PC-9 (cell line): Measurements from ENCODE around the gene EP400. TPM values are rescaled to one million over a fixed set of nuclear protein-coding genes. Genes with fewer than 3 reads are reported as not detected.

Source experiments
- BruUV-seq: library from RNA; stranded (reverse); fragments of 400-500 nt; replicated peaks from 2 replicates; lab custom pipeline; 2021; lab: Mats Ljungman, UMichigan
- CTCF ChIA-PET: fragments of 300-600 bp; sonication (Branson Sonifier 250); formaldehyde crosslinking; loops from one replicate; lab custom pipeline; 2022; ENCODE audit warnings: antibody characterized with exemption; lab: Charles Lee
- POLR2A ChIA-PET: fragments of 300-600 bp; sonication (Branson Sonifier 250); formaldehyde crosslinking; loops from one replicate; lab custom pipeline; 2022; ENCODE audit warnings: antibody characterized with exemption; ENCODE audit not compliant: unreplicated experiment; lab: Charles Lee
- DNase-seq, 2 experiments: peaks; one replicate each; pipeline versions ENCODE4 v3.0.0 to v3.0.0-alpha.2; 2015 to 2022; ENCODE audit warnings: mixed read lengths in 1 of 2
- H2AFZ ChIP-seq: fragments of 200-600 bp; sonication (generic); 2 replicates; pipeline ENCODE4 v1.8.1; 2017; ENCODE audit warnings: antibody characterized with exemption
- H3F3A ChIP-seq: fragments of 200-600 bp; sonication (generic); 2 replicates; pipeline ENCODE4 v1.8.1; 2017; ENCODE audit warnings: antibody characterized with exemption, mild to moderate bottlenecking, low read depth; ENCODE audit not compliant: insufficient read depth
- H3K27ac ChIP-seq: fragments of 200-600 bp; sonication (generic); 2 replicates; pipeline ENCODE4 v1.6.1; 2016; ENCODE audit warnings: mixed run types
- H3K27me3 ChIP-seq: fragments of 200-600 bp; sonication (generic); 2 replicates; pipeline ENCODE4 v1.6.1; 2016; ENCODE audit warnings: low read depth, mixed run types; ENCODE audit not compliant: insufficient read depth
- H3K36me3 ChIP-seq: fragments of 200-600 bp; sonication (generic); 2 replicates; pipeline ENCODE4 v1.6.1; 2016; ENCODE audit warnings: low read depth, mixed run types
- H3K4me1 ChIP-seq: fragments of 200-600 bp; sonication (generic); replicated peaks from 2 replicates; pipeline ENCODE4 v1.6.1; 2016; ENCODE audit warnings: mixed run types; ENCODE audit not compliant: insufficient read depth
- H3K4me2 ChIP-seq: fragments of 200-600 bp; sonication (generic); 2 replicates; pipeline ENCODE4 v1.6.1; 2017; ENCODE audit warnings: mixed run types
- H3K4me3 ChIP-seq: fragments of 200-600 bp; sonication (generic); 2 replicates; pipeline ENCODE4 v1.6.1; 2016; ENCODE audit warnings: mixed run types
- H3K79me2 ChIP-seq: fragments of 200-600 bp; sonication (generic); 2 replicates; pipeline ENCODE4 v1.6.1; 2017; ENCODE audit warnings: low read depth, mixed run types
- H3K9me2 ChIP-seq: fragments of 200-600 bp; sonication (generic); 2 replicates; pipeline ENCODE4 v1.8.1; 2017; ENCODE audit warnings: mild to moderate bottlenecking; ENCODE audit not compliant: insufficient read depth
- H3K9me3 ChIP-seq: fragments of 200-600 bp; sonication (generic); 2 replicates; pipeline ENCODE4 v1.8.1; 2016; ENCODE audit warnings: low read depth; ENCODE audit not compliant: insufficient read depth
- H4K20me1 ChIP-seq: fragments of 200-600 bp; sonication (generic); 2 replicates; pipeline ENCODE4 v1.8.1; 2017; ENCODE audit not compliant: insufficient read depth
- EZH2 ChIP-seq: fragments of 200-600 bp; sonication (generic); IDR thresholded peaks from 2 replicates; pipeline ENCODE4 v1.8.0; 2017; ENCODE audit warnings: antibody characterized with exemption, low read depth
- intact Hi-C: fragments of 100-400 bp; cut with micrococcal nuclease; formaldehyde crosslinking; loops from one replicate; pipeline ENCODE4 v1.10.0; 2022; ENCODE audit not compliant: unreplicated experiment
- total RNA-seq: library from RNA; stranded (reverse); gene quantifications from 2 replicates; pipeline ENCODE4 v1.2.3, GENCODE V29; 2021
- TF ChIP-seq, protein P1 (sequence below): fragments of 200-600 bp; sonication (generic); conservative IDR thresholded peaks from 2 replicates; pipeline ENCODE4 v1.6.1; 2017; ENCODE audit warnings: mixed run types, antibody characterized with exemption, mild to moderate bottlenecking, moderate library complexity

The EP400 gene
- total RNA-seq, 1 experiment from 2014 or later, result 50.3 TPM

DNA sequence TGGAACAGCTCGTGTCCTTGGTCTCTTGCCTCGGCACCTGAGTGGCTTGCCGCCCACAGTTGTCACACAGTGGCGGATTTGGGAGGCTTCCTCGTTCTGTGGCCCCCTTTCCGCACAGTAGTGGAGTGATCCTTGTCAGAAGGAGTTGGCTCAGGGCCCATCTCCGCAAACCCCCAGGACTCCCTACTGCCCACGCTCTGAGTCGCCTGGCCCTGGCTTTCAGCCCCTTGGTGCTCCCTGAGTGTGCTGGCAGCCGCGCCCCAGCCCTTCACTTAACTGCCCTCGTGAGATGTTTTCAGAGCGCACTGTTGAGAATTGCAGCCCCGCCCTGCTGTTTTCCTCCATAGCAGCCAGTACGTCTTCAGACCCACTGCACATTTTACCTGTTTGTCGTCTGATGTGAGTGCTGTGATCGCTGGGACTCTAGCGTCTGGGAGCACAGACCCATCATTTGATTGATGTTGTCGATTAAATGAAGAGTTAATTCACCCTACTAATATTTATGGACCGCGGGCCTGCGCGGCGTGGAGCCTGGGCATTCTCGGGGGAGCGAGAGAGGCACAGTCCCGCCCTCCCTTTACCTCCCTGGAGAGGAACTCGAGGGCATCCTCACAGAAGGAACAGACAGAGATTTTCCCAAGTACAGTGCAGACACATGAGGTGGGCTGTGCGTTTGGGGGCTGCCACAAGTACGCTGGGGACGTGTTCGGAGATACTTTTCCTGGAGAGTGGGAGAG lies 102.6 kb downstream of the EP400 start:
- H3K9me2 ChIP-seq, result no peaks in the 10 kb centered on the region
- H2AFZ ChIP-seq, result no peak overlapping the region
- H3K36me3 ChIP-seq, result peaks cover 13% of the 10 kb centered on the region; the same call in 1 of the 2 replicates
- H3K4me3 ChIP-seq, result no peak overlapping the region
- H3K27me3 ChIP-seq, result no peaks in the 10 kb centered on the region
- no TSS peak for BruUV-seq
- no peak overlapping the region for H3K27ac ChIP-seq
- H3F3A ChIP-seq, result no peaks in the 10 kb centered on the region
- H3K4me1 ChIP-seq, result no peaks in the 10 kb centered on the region
- TF ChIP-seq, protein P1, sequence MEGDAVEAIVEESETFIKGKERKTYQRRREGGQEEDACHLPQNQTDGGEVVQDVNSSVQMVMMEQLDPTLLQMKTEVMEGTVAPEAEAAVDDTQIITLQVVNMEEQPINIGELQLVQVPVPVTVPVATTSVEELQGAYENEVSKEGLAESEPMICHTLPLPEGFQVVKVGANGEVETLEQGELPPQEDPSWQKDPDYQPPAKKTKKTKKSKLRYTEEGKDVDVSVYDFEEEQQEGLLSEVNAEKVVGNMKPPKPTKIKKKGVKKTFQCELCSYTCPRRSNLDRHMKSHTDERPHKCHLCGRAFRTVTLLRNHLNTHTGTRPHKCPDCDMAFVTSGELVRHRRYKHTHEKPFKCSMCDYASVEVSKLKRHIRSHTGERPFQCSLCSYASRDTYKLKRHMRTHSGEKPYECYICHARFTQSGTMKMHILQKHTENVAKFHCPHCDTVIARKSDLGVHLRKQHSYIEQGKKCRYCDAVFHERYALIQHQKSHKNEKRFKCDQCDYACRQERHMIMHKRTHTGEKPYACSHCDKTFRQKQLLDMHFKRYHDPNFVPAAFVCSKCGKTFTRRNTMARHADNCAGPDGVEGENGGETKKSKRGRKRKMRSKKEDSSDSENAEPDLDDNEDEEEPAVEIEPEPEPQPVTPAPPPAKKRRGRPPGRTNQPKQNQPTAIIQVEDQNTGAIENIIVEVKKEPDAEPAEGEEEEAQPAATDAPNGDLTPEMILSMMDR, result no peak
- TF ChIP-seq EZH2, result no peak
- peaks cover 12% of the 10 kb centered on the region; the same call in 1 of the 2 replicates for H4K20me1 ChIP-seq
- CTCF ChIA-PET, result no interaction called here
- H3K9me3 ChIP-seq, result no peaks in the 10 kb centered on the region
- no peaks in the 10 kb centered on the region for H3K79me2 ChIP-seq
- DNase-seq, result no peak
- intact Hi-C loops, result no loop called here
- POLR2A ChIA-PET, result no interaction called here
- no peak overlapping the region for H3K4me2 ChIP-seq

DNA sequence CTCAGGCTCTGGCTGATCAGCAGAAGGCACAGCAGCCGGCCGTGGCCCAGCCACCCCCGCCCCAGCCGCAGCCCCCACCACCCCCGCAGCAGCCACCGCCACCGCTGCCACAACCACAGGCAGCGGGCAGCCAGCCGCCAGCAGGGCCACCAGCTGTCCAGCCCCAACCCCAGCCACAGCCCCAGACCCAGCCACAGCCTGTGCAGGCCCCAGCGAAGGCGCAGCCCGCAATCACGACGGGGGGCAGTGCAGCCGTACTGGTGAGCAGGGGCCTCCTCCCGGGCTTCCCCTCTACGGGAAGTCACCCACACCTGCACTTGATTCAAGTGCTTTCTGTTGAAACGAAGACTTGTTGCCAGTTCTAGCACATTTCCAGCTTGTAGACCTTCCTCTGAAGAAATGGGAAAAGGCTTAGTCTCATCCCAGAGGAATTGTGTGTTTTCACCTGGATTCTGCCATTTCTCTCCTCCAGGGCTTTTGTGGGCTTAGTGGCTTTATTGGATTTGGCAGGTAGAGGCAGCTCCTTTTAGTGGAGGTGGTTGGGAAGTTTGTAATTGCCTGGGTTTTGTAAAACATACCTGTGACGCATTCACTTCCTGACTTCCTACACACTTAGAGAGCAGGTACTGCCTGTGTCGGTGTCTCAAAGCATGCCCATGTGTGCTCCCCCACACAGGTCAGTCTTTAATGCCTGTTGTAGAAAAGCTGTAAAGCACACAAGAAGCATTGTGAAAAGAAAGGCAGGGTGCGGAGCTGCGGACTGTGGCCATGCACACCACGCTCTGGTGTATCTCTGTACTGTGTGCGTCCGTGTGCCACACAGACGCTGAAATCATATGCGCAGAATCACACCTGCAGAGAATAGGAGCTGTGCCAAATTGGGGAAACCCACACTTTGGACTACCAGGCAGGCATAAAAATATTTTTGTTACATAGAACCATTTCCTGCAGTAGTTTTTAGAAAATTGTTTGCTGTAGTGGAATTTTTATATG lies 103.9 kb downstream of the EP400 start:
- H3K27me3 ChIP-seq, result no peaks in the 10 kb centered on the region
- intact Hi-C loops, result no loop called here
- no TSS peak for BruUV-seq
- no peaks in the 10 kb centered on the region for H3K4me1 ChIP-seq
- ChIA-PET CTCF (no interaction called here), POLR2A (no interaction called here)
- no peaks in the 10 kb centered on the region for H3F3A ChIP-seq
- TF ChIP-seq, protein P1, result no peak
- TF ChIP-seq EZH2, result no peak
- no peak overlapping the region for H3K4me3 ChIP-seq
- no peak overlapping the region for H3K4me2 ChIP-seq
- H3K9me3 ChIP-seq, result no peaks in the 10 kb centered on the region
- H4K20me1 ChIP-seq, result peaks cover 10% of the 10 kb centered on the region; the same call in 1 of the 2 replicates
- no peaks in the 10 kb centered on the region for H3K79me2 ChIP-seq
- no peak overlapping the region for H2AFZ ChIP-seq
- H3K27ac ChIP-seq, result no peak overlapping the region
- DNase-seq, result no peak
- H3K9me2 ChIP-seq, result no peaks in the 10 kb centered on the region
- H3K36me3 ChIP-seq, result peaks cover 18% of the 10 kb centered on the region

DNA sequence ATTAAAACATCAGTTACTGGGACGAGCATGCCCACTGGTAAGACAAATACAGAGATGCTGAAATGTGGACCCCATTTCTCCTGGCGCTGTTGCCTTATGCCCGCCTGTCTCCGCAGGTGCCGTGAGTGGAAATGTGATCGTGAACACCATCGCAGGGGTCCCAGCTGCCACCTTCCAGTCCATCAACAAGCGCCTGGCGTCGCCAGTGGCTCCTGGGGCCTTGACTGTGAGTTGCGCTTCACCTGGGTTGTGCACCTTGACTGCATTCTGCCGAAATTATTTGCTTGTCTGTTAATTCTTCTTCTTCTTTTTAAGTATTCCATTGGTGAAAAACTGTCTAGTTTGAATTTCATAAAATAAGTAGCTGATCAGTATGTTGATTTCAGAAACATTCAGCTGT lies 105.2 kb downstream of the EP400 start:
- H3K9me3 ChIP-seq, result no peaks in the 10 kb centered on the region
- H3K9me2 ChIP-seq, result no peaks in the 10 kb centered on the region
- intact Hi-C loops, result no loop called here
- H3K27ac ChIP-seq, result no peak overlapping the region
- H3K4me2 ChIP-seq, result no peak overlapping the region
- DNase-seq, result no peak
- H3K4me1 ChIP-seq, result no peaks in the 10 kb centered on the region
- H3K79me2 ChIP-seq, result no peaks in the 10 kb centered on the region
- no peaks in the 10 kb centered on the region for H3K27me3 ChIP-seq
- peaks cover 19% of the 10 kb centered on the region for H3K36me3 ChIP-seq
- ChIA-PET POLR2A (no interaction called here), CTCF (no interaction called here)
- H3K4me3 ChIP-seq, result no peak overlapping the region
- no peak overlapping the region for H2AFZ ChIP-seq
- BruUV-seq, result no TSS peak
- TF ChIP-seq, protein P1, result no peak
- TF ChIP-seq EZH2, result no peak
- no peaks in the 10 kb centered on the region for H4K20me1 ChIP-seq
- no peaks in the 10 kb centered on the region for H3F3A ChIP-seq
